ENCODE data around the gene KRTAP4-12.
"Not testable (repeated sequence)": the region's sequence is repeated elsewhere in the genome, so short reads cannot be mapped to it uniquely, and the experiment has no call there.

Gene KRTAP4-12

DNA sequence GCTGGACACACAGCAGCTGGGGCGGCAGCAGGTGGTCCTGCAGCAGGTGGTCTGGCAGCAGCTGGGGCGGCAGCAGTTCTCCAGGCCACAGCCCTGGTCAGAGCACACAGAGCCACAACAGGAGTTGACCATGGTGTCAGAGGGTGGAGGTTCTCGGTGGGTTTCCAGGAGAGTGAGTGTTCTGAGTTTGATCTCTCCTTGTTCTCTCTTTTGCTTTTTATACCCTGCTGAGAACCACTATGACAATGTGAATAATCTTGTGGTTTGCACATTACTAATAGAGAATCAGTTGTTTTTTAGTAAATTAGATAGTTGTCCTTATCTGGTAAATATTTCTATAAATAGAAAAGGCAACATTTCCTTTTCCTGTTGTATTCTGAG, at the start of gene KRTAP4-12:
KRTAP4-12 (minus strand) TSS at position 192 of the 381 bp plus-strand sequence; CDS start at position 132, 60 bp downstream.
- not testable (repeated sequence) for DNase-seq

DNA sequence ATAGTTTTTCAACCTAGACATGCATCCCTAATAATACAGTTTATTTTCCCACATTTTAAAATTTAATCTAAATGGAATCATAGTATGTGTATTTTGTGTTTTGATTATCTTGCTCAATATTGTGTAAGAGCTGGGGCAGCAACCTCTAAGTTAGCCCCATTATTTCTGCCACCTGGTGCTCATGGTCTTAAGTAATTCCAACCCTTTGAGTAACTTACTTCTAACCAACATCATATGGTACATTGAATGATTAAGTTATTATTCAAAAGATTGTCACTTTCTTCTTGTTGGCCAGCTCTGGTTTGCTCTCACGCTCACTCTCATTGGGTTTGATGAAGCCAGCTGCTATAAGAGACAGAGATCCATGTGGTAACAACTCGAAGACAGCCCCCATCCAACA, 47.9 kb upstream of the KRTAP4-12 start:
- DNase-seq, result no peak

DNA sequence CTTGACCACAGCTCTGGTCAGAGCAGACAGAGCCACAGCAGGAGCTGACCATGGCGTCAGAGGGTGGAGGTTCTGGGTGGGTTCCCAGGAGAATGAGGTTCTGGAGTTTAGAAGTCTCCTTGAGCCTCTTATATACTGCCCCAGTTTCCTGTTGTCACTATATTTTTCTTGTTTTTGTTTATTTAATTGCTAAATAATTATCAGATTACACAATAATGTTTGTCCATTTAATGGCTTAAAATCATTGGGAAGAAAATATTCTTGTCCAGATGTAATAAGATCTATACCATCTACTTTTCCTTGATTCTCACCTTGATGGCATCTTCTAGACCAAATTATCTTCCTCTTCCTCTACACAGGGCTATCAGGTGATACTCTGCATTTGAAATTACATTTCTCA, 44.1 kb upstream of the KRTAP4-12 start, which contains the start of gene KRTAP4-3:
KRTAP4-3 (minus strand) TSS at position 101 of the 400 bp plus-strand sequence; CDS start at position 52, 49 bp downstream.
- no peak for DNase-seq

DNA sequence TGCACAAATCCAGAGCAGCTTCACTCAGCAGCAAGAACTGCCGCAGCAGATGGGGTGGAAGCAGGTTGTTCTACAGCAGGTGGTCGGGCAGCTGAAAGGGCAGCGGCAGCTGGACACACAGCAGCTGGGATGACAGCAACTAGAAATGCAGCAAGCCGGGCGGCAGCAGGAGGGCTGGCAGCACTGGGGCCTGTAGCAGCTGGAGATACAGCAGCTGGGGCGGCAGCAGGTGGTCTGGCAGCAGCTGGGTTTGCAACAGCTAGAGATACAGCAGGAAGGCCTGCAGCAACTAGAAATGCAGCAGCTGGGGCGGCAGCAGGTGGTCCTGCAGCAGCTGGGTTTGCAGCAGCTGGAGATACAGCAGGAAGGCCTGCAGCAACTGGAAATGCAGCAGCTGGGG, 43.6 kb upstream of the KRTAP4-12 start:
- no peak for DNase-seq

DNA sequence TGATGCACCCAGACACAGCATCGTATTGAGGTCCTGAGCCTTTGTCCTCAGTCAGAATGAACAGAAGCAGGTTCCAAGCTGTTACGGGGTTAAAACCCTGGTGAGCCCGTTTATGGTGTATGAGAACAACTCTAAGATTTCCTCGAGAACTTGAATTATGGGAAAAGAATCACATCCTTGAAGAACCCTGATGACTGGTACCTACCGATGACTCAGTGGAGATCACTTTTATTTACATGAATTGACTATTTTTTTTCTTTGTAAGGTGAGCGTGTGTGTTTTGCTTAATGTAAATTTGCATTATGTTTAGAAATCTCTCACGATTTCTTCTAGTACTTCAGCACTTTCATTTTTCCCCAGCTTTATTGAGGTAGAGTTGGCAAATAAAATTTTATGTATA, 39.8 kb upstream of the KRTAP4-12 start:
- no peak for DNase-seq

DNA sequence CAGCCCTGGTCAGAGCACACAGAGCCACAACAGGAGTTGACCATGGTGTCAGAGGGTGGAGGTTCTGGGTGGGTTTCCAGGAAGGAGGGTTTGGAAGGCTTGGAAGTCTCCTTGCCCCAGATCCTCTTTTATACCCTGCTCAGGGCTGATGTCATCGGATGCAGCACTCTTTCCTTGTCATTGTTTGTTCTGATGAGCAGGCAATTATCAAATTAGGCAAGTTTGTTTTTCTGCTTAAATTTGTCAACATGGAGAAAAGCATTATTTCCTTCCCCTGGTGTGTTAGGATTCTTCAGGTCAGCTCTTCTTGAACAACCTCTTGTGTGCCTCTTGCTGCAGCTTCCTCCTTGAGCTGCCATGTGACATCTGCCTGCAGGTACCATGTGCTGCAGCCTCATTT, 36.7 kb upstream of the KRTAP4-12 start, which contains the start of gene KRTAP4-4:
KRTAP4-4 (minus strand) TSS at position 101 of the 400 bp plus-strand sequence; CDS start at position 44, 57 bp downstream.
- no peak for DNase-seq

DNA sequence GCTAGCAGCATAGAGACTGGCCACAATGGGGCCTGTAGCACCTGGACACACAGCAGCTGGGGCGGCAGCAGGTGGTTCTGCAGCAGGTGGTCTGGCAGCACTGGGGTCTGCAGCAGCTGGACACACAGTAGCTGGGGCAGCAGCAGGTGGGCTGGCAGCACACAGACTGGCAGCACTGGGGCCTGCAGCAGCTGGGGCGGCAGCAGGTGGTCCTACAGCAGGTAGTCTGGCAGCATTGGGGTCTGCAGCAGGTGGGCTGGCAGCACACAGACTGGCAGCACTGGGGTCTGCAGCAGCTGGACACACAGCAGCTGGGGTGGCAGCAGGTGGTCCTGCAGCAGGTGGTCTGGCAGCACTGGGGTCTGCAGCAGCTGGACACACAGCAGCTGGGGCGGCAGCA, 36.2 kb upstream of the KRTAP4-12 start:
- not testable (repeated sequence) for DNase-seq

DNA sequence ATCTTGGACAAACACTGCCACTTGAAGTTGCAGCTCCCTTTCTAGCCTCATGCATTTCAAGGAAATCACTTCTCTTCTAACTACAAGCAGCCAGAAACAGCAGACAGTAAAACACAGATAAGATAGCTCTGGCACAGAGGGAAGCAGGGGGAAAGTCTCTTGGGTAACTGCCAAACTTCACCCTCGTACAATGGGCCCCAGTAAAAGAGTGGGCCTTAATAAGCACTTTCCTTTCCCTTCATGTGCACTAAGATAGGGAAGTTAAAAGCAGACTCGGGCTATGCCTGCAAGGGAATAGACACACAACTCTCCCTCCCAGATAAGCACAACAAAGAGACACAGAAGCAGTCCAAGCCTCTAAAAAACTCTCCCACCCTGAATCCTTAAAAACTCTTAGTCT, 29.9 kb upstream of the KRTAP4-12 start:
- no peak for DNase-seq

DNA sequence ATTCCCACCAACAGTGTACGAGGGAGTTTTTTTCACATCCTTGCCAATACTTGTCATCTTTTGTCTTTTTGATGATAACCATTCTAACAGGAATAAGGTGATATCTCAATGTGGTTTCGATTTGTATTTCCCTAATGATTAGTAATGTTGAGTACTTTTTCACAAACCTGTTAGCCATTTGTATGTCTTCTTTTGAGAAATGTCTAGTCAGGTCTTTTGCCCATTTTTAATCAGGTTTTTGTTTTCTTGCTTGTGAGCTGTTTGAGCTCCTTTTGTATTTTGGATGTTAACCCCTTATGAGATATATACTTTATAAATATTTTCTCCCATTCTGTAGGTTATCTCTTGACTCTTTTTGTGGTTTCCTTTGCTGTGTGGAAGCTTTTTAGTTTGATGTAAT, 27.5 kb upstream of the KRTAP4-12 start:
- DNase-seq, result no peak

DNA sequence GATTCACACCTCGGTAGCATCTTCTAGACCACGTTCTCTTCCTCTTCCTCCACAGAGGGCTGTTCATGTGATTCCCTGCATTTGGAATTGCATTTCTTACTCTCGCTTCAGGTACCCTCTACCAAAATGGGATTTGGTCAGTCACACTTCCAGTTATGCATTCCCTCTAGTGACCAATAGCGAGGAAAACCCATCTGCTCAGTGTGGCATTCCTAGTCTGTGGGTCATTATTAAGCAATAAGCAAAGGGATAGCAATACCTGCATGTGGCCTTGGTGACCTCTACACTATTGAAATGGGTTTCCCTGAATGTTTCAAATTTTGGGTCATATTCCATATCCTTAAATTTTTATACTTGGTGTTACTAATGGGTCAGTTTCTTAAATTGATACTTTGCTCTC, 26.0 kb upstream of the KRTAP4-12 start:
- no peak for DNase-seq

DNA sequence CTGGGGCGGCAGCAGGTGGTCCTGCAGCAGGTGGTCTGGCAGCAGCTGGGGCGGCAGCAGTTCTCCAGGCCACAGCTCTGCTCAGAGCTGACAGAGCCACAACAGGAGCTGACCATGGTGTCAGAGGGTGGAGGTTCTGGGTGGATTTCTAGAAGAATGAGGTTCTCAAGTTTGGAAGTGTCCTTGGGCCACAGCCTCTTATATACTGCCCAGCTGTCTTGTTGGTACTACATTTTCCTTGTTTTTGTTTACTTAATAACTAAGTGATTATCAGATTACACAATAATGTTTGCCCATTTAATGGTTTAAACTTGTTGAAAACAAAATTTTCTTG, 25.6 kb upstream of the KRTAP4-12 start, which contains the start of gene KRTAP4-5:
KRTAP4-5 (minus strand) TSS at position 174 of the 334 bp plus-strand sequence; CDS start at position 116, 58 bp downstream.
- DNase-seq, result no peak

DNA sequence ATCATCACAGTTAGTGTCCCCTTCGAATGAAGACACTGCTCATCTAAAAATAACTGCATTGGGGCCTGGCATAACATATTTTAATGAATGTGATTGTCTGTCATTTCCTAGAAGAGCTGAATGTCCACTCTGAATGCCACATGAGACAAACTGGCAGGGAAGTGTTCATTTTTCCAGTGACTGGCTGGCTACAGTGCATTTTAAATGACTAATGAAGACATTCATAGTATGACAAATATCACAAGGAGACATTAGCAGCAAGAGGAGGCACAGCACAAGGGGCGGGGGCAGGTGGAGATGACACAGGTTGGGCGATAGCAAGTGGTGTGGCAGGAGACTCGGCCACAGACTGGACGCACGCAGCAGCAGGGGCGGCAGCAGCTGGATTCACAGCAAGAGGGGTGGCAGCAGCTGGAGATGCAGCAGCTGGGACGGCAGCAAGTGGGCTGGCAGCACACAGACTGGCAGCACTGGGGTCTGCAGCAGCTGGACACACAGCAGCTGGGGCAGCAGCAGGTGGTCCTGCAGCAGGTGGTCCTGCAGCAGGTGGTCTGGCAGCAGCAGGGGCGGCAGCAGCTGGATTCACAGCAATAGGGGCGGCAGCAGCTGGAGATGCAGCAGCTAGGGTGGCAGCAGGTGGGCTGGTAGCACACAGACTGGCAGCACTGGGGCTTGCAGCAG, 25.1 kb upstream of the KRTAP4-12 start:
- DNase-seq, result not testable (repeated sequence)

DNA sequence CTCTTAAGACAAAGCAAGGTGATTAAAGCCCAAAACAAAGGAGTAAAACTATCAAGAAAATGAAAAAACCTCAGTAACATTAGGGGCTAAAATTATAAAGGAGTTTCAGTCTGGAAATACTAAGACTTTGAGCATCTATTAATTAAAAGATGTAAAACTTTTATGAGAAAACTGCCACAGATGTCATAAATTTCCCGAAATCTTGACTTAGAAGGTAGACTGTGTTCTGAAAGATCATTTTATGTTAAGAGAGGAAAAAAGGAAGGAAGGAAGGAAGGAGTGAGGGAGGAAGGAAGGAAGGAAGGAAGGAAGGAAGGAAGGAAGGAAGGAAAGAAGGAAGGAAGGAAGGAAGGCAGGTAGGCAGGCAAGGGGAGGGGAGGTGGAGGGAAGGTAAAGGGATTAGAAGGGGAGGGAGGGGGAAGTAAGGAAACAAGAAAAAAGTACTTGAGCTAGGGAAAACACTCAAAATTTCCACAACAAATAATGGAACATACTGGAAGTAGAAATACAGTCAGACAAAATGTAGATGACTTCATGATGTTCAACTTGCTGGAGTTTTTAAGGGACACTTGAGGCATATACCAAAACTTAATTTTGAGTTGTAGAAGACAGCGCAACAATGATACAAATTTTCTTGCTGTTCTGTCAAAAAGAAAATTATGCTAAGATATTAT, 23.7 kb upstream of the KRTAP4-12 start:
- DNase-seq, result no peak

DNA sequence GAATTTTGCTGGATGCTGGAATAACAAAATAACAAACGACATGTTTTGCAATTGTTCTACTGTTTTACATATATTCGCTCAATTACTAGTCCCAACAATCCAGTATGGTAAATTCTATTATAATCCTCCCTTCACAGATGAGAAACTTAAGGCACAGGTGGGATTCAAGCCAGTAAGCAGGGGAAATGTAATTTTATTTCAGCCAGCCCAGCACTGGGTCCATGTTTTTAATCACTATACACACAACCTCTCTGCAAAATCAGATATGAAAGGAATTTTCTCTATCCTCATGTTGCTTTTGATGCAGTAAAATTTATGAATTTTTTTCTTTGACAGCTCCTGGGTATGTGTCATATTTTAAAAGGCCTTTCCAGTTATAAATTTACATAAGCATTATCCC, 21.3 kb upstream of the KRTAP4-12 start:
- no peak for DNase-seq

DNA sequence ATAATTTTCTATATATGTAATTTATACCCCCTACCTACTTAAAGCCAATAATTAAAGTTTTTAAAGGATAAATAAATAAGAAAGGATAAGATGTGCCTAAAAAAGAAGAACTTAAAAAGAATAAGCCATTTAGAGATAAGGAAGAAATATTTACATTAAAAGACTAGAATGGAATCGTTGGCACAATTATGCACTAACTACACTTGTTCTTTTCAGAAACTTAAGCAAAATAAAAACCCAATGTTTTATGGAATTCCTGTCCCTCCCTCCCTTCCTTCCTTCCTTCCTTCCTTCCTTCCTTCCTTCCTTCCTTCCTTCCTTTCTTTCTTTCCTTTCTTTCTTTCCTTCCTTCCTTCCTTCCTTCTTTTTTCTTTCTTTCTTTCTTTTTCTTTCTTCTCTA, 20.9 kb upstream of the KRTAP4-12 start:
- no peak for DNase-seq

DNA sequence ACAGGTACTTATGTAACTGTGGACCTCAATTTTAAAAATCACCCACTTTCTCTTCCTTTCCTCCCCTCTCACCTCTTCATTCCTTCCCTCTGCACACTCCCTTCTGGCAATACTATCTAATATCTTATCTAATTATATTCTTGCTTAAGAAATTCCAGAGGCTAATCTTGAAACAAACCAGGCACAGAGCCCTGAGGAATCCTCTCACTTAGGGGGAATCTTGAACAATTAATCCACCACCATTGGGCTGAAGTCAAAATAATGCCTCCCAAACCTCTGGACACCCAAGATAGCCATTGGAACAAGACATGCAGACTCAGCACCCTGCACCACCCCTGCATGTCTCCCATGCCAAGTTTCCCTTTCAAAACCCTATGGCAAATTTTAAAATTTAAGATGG, 17.4 kb upstream of the KRTAP4-12 start:
- DNase-seq, result no peak

DNA sequence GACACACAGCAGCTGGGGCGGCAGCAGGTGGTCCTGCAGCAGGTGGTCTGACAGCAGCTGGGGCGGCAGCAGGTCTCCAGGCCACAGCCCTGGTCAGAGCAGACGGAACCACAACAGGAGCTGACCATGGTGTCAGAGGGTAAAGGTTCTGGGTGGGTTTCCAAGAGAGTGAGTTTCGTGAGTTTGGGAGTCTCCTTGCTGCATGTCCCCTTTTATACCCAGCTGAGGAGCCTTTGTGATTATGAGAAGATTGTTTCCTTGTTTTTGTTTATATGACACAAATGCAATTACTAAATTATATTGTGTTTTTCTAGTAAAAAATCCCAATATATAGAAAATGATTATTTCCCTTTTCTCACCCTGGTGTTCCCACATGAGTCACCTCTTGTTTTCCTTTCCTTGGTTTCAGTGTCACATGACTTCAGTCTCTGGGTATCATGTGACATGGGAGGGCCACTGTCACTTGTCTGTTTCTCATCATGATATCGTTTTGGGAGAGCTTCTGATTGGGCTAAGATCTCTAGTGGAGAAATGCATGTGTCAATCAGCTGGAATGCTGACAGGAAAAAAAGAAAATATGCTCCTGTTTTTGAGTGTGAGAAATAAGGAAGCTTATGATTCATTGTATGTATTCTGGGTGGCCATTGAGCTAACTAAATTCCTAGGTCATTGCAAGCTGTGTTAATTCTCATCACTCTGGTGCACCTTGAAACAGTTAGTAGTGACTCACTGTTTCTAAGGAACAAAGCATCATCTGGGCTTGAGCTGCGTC, 16.6 kb upstream of the KRTAP4-12 start, which contains the start of gene KRTAP4-6:
KRTAP4-6 (minus strand) TSS at position 185 of the 772 bp plus-strand sequence; CDS start at position 128, 57 bp downstream.
- no peak for DNase-seq

DNA sequence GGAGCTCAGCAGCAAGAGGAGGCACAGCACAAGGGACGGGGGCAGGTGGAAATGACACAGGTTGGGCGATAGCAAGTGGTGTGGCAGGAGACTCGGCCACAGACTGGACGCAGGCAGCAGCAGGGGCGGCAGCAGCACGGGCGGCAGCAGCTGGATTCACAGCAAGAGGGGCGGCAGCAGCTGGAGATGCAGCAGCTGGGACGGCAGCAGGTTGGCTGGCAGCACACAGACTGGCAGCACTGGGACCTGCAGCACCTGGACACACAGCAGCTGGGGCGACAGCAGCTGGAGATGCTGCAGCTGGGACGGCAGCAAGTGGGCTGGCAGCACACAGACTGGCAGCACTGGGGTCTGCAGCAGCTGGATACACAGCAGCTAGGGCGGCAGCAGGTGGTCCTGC, 15.9 kb upstream of the KRTAP4-12 start:
- DNase-seq, result not testable (repeated sequence)

DNA sequence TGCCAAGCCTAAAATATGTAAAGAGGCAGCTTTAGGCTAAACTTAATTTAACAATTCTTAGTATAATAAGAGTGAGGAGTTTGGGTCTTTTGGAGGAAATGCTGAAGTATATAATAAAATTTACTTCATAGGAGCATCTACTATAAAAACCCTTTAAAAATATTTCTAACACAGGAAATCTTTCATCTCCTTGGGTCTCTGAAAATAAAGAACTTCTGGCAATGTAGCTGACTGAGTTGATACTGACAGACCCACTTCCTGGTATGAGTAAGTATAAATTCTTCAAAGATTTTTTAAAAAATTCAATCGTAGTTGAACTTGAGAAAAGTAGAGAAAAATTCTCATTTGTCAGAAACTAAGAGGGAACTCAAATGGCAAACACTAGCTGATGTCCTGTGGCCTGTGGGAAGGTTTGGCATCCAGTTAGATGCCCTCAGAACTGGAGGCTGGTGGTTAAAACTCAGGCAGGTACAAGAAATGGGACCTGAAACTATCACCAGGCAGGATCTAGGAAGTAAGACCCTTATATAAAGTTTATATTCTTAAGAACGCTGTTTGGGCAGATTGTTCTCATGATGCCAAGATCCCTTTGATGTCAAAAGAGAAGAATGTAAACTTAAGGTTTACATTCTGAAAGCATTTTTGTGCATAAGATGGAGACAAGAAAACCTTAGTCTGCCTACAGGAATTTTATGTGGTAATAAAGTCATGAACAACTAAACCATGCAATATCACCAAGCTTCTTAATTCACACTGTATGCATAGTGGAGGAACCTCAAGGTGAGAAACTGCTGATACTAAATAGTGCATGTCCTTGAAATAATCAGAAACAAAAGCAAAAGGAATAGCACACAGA, 10.1 kb upstream of the KRTAP4-12 start:
- no peak for DNase-seq

DNA sequence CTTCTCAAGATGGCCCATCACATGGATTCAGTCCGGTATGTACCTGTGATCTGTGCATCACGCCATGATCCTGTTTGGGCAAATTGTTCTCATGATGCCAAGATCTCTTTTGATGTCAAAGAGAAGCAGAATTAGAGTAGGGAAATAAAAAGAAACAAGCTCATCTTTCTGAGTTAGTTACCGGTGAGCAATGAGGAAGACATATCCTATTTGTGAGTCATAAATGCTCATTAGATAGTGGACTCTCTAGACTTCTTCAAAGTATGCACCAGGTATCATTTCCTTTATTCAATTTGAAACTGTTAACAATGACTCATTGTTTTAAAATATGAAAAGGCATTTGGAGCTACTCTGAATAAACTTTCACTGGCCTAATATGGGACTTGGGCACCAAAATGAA, 8.0 kb upstream of the KRTAP4-12 start:
- DNase-seq, result no peak

DNA sequence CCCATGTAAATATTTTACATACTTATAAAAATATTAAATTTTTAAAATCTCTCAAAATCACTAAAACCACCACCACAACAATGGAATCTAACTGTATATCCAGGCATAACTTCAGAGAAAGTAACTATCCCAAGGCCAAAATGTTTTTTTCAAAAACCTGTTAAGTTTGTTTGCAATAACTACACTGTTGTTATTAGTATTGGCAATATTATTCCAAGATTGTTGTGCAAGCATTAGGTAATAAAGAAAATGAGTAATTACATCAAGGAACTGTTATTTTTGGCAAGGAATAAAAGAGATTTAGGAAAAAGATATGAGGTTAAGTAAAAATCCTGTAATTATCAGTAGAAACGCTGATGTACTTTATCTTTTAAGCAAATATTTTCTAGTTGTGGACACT, 3.4 kb upstream of the KRTAP4-12 start:
- DNase-seq, result no peak

DNA sequence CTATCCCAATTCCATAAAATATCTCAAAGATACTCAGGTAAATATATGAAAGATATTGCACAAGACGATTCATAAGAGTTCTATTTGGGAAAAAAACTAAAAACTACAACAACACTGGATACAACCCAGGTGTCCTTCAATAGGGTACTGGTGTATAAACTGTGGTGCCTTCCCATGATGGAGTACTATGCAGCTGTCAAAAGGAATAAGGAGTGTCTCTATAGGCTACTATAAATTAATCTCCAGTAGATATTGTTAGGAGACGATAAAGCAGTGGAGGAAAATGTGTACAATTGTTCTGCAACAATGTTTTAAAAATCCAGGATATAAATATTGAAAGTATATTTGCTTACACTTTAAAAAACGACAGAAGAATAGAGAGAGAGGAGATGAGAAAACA, 2.4 kb upstream of the KRTAP4-12 start:
- DNase-seq, result no peak

DNA sequence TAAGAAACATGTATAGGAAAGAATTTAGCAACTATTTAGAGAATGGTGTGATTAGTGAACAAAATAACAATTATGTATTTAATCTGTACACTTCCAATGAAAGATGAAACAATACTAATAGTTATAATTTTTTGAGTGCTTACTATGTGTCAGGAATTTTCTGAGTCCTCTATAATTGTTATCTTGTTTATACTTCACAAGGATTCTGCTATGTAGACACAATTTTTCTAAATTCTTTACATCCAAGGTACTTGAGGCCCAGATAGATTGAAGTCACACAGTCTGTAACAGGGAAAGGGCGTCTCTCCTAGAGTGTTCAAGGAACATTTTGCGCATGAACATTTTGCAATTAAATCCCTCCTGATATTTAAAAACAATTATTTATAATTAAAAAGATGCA, 1.1 kb upstream of the KRTAP4-12 start:
- DNase-seq, result no peak
